NCI-H524 treated with DMSO at 0.1 percent for 48 hours (cell line): Measurements from ENCODE around the gene ST3GAL3.
"Not testable (repeated sequence)": the region's sequence is repeated elsewhere in the genome, so short reads cannot be mapped to it uniquely, and the experiment has no call there.

Experiments
- DNase-seq: peaks from one replicate; lab custom pipeline; 2025; lab: John Stamatoyannopoulos, UW

Gene ST3GAL3

GRCh38 chr1:43822040-43822690 lies 114.8 kb downstream of the ST3GAL3 start:
- DNase-seq: no peak

- no peak for DNase-seq
Measured at GRCh38 chr1:43824795-43825194, 117.5 kb downstream of the ST3GAL3 start.

GRCh38 chr1:43828574-43828973 lies 121.2 kb downstream of the ST3GAL3 start:
- DNase-seq: no peak

GRCh38 chr1:43830802-43831201 lies 123.5 kb downstream of the ST3GAL3 start:
- DNase-seq: no peak

- DNase-seq: no peak
Measured at GRCh38 chr1:43831851-43832250, 124.5 kb downstream of the ST3GAL3 start.

GRCh38 chr1:43832255-43832654 lies 124.9 kb downstream of the ST3GAL3 start:
- DNase-seq: no peak

GRCh38 chr1:43832998-43833397 lies 125.7 kb downstream of the ST3GAL3 start:
- no peak for DNase-seq

GRCh38 chr1:43833902-43834279 lies 126.6 kb downstream of the ST3GAL3 start:
- DNase-seq: not testable (repeated sequence)

- DNase-seq: no peak
Measured at GRCh38 chr1:43834280-43835081, 127.1 kb downstream of the ST3GAL3 start.

GRCh38 chr1:43835082-43836021 lies 128.0 kb downstream of the ST3GAL3 start:
- DNase-seq: peak; percentile 17

GRCh38 chr1:43836267-43836951 lies 129.1 kb downstream of the ST3GAL3 start:
- peak; percentile 46 for DNase-seq

GRCh38 chr1:43839056-43839455 lies 131.7 kb downstream of the ST3GAL3 start:
- no peak for DNase-seq

- no peak for DNase-seq
Measured at GRCh38 chr1:43841321-43842174, 134.2 kb downstream of the ST3GAL3 start.

- DNase-seq: no peak
Measured at GRCh38 chr1:43842175-43842498, 134.8 kb downstream of the ST3GAL3 start.

GRCh38 chr1:43843684-43844083 lies 136.3 kb downstream of the ST3GAL3 start:
- DNase-seq: no peak

GRCh38 chr1:43844114-43844513 lies 136.8 kb downstream of the ST3GAL3 start:
- no peak for DNase-seq

GRCh38 chr1:43847290-43847689 lies 140.0 kb downstream of the ST3GAL3 start:
- no peak for DNase-seq

- DNase-seq: no peak
Measured at GRCh38 chr1:43847882-43848281, 140.5 kb downstream of the ST3GAL3 start.

GRCh38 chr1:43849670-43850069 lies 142.3 kb downstream of the ST3GAL3 start:
- DNase-seq: no peak

GRCh38 chr1:43850591-43851233 lies 143.4 kb downstream of the ST3GAL3 start:
- no peak for DNase-seq
